GM10266 (cell line): ENCODE measurements around the gene DIAPH3.

Source experiments
- DNase-seq: peaks from one replicate; pipeline ENCODE4 v3.0.0; 2012; ENCODE audit errors: extremely low spot score
- CTCF ChIP-seq: IDR thresholded peaks from 2 replicates; pipeline ENCODE4 v1.5.1; 2012; ENCODE audit warnings: mild to moderate bottlenecking, low read depth; ENCODE audit not compliant: control insufficient read depth, insufficient read depth; ENCODE audit errors: missing control alignments

The DIAPH3 gene

GRCh38 chr13:59691501-59692066, 472.1 kb downstream of the DIAPH3 start:
- DNase-seq = no peak
- TF ChIP-seq CTCF = no peak

GRCh38 chr13:59690857-59691500, 472.7 kb downstream of the DIAPH3 start:
- no peak for TF ChIP-seq CTCF
- DNase-seq = no peak

- no peak for TF ChIP-seq CTCF
- no peak for DNase-seq
These were observed 474.7 kb downstream of the DIAPH3 start for GRCh38 chr13:59689057-59689456.

- no peak for DNase-seq
- TF ChIP-seq CTCF = no peak
These were observed 476.8 kb downstream of the DIAPH3 start for GRCh38 chr13:59686798-59687394.

- no peak for TF ChIP-seq CTCF
- no peak for DNase-seq
These were observed 479.6 kb downstream of the DIAPH3 start for GRCh38 chr13:59684105-59684504.

GRCh38 chr13:59681636-59682311, 482.0 kb downstream of the DIAPH3 start:
- no peak for DNase-seq

More at GRCh38 chr13:59681636-59682311, 482.0 kb downstream of the DIAPH3 start:
- TF ChIP-seq CTCF = no peak
